HG02571 (cell line): ENCODE results near the gene SDF2.
"Not testable (repeated sequence)": the region's sequence is repeated elsewhere in the genome, so short reads cannot be mapped to it uniquely, and the experiment has no call there.

ENCODE experiments used
- ATAC-seq: cut with Tn5 transposase; IDR thresholded peaks from one replicate; pipeline ENCODE4 v1.9.1; 2021; ENCODE audit warnings: mild to moderate bottlenecking, moderate library complexity; ENCODE audit not compliant: unreplicated experiment

The SDF2 gene

GRCh38 chr17:28685366-28685765 lies 23.7 kb upstream of the SDF2 start:
- no peak for ATAC-seq

GRCh38 chr17:28684963-28685362 lies 23.3 kb upstream of the SDF2 start:
- no peak for ATAC-seq

GRCh38 chr17:28682655-28683054 lies 20.9 kb upstream of the SDF2 start:
- no peak for ATAC-seq

GRCh38 chr17:28675980-28676379 lies 14.3 kb upstream of the SDF2 start:
- no peak for ATAC-seq

- no peak for ATAC-seq
Measured at GRCh38 chr17:28675490-28675889, 13.8 kb upstream of the SDF2 start.

- ATAC-seq, result no peak
Measured at GRCh38 chr17:28669918-28670317, 8.2 kb upstream of the SDF2 start.

- no peak for ATAC-seq
Measured at GRCh38 chr17:28667870-28668269, 6.2 kb upstream of the SDF2 start.

- ATAC-seq, result no peak
Measured at GRCh38 chr17:28665994-28666393, 4.3 kb upstream of the SDF2 start.

GRCh38 chr17:28663723-28664122 lies 2.0 kb upstream of the SDF2 start:
- no peak for ATAC-seq

- ATAC-seq, result no peak
Measured at GRCh38 chr17:28662527-28662829, 772 bp upstream of the SDF2 start.

- ATAC-seq, result not testable (repeated sequence)
Measured at GRCh38 chr17:28659497-28659881, 2.2 kb downstream of the SDF2 start.

- not testable (repeated sequence) for ATAC-seq
Measured at GRCh38 chr17:28658766-28659496, 2.8 kb downstream of the SDF2 start.

- ATAC-seq, result not testable (repeated sequence)
Measured at GRCh38 chr17:28658342-28658741, 3.4 kb downstream of the SDF2 start.

GRCh38 chr17:28657756-28658155 lies 4.0 kb downstream of the SDF2 start:
- no peak for ATAC-seq

- ATAC-seq, result no peak
Measured at GRCh38 chr17:28655160-28655559, 6.5 kb downstream of the SDF2 start.

- no peak for ATAC-seq
Measured at GRCh38 chr17:28648698-28649097, 13.0 kb downstream of the SDF2 start.

- no peak for ATAC-seq
Measured at GRCh38 chr17:28646039-28646754, 15.5 kb downstream of the SDF2 start.

GRCh38 chr17:28645576-28645939 lies 16.1 kb downstream of the SDF2 start:
- no peak for ATAC-seq

- peak; percentile 87 for ATAC-seq
Measured at GRCh38 chr17:28644787-28645575, 16.7 kb downstream of the SDF2 start, which contains the start of gene BLTP2. TSS of gene BLTP2 (minus strand) at chr17:28645158. CDS start at chr17:28645056, 102 bp downstream.

GRCh38 chr17:28643983-28644786 lies 17.5 kb downstream of the SDF2 start:
- ATAC-seq, result no peak

GRCh38 chr17:28641579-28641978 lies 20.1 kb downstream of the SDF2 start:
- ATAC-seq, result no peak
